Tibial artery (tissue), 4 donors: Measurements from ENCODE around the gene PPP1R1A.

Source experiments
- DNase-seq, 2 donors: peaks; one replicate each; pipeline ENCODE4 v3.0.0-alpha.2; 2019
- H3K27ac ChIP-seq, 2 donors: fragments of 200-600 bp; sonication (generic) in 1 of 2; 1 replicate in 1 of 2; 2 replicates in 1 of 2; pipeline ENCODE4 v1.5.1; 2018 to 2019; ENCODE audit warnings: mild to moderate bottlenecking in 1 of 2
- H3K27me3 ChIP-seq, 2 donors: fragments of 200-600 bp; sonication (generic) in 1 of 2; one replicate each; pipeline versions ENCODE4 v1.5.1 to v1.6.0; 2016 to 2019
- H3K36me3 ChIP-seq, 3 donors: fragments of 200-600 bp; sonication (generic) in 2 of 3; one replicate each; pipeline ENCODE4 v1.5.1; 2016 to 2019; ENCODE audit warnings: mild to moderate bottlenecking in 2 of 3
- H3K4me1 ChIP-seq, 4 donors: fragments of 200-600 bp; sonication (generic) in 2 of 4; 1 replicate in 3 of 4; 2 replicates in 1 of 4; pipeline ENCODE4 v1.5.1; 2016 to 2019
- H3K4me3 ChIP-seq, 2 donors: fragments of 200-600 bp; sonication (generic) in 1 of 2; 1 replicate in 1 of 2; 2 replicates in 1 of 2; pipeline ENCODE4 v1.5.1; 2018 to 2019; ENCODE audit warnings: mild to moderate bottlenecking in 2 of 2
- H3K9me3 ChIP-seq, 3 donors: fragments of 200-600 bp; sonication (generic) in 1 of 3; one replicate each; pipeline ENCODE4 v1.5.1; 2016 to 2019
- intact Hi-C: fragments of 100-400 bp; cut with DNase I; formaldehyde crosslinking; loops from one replicate; pipeline ENCODE4 v1.15.0; 2023; ENCODE audit warnings: low total_unique reads
- TF ChIP-seq, protein P1 (sequence below), 2 experiments: fragments of 200-600 bp in 1 of 2; fragments of 450-650 bp in 1 of 2; IDR thresholded peaks; one replicate each; pipeline ENCODE4 v1.5.1; 2017 to 2019; ENCODE audit warnings: antibody characterized with exemption in 2 of 2, mild to moderate bottlenecking in 1 of 2, moderate library complexity in 1 of 2

PPP1R1A gene

DNA sequence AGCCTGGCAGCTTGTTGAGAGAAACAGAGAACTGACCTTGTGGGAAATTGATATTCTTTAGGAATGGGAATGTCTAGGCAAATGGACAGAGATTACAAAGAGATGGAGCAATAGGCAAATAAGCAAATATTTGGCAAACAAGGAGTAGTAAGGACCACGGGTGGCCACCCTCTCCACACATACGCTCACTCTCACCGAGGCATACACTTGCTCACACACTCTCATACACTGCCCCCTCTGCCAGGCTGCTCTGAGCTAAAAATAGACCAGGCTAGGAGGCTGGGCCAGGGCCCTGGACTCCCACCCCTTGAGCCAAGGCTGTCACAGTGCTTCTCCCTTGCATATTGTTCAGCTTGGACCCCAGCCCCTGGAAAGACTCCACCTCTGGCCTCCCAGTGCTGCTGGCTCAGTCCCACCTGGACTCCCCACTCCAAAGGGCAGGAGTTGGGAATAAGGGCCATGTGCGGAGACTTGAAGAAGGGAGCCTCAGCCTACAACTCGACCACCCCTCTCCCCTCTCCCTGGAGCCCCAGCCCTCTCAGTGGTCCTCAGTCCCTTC is 1.1 kb downstream of the PPP1R1A start:
- Histone ChIP-seq H3K36me3 (peaks cover 0 to 6% (median 0%) of the 10 kb centered on the region in 3 donors), H3K27me3 (no peaks in the 10 kb centered on the region), H3K27ac (peak overlapping the region; percentile 49 to 72), H3K4me1 (peaks cover 0 to 34% (median 22%) of the 10 kb centered on the region in 4 donors), H3K4me3 (peak overlapping the region; percentile 63 to 80), H3K9me3 (no peaks in the 10 kb centered on the region)
- TF ChIP-seq, protein P1, sequence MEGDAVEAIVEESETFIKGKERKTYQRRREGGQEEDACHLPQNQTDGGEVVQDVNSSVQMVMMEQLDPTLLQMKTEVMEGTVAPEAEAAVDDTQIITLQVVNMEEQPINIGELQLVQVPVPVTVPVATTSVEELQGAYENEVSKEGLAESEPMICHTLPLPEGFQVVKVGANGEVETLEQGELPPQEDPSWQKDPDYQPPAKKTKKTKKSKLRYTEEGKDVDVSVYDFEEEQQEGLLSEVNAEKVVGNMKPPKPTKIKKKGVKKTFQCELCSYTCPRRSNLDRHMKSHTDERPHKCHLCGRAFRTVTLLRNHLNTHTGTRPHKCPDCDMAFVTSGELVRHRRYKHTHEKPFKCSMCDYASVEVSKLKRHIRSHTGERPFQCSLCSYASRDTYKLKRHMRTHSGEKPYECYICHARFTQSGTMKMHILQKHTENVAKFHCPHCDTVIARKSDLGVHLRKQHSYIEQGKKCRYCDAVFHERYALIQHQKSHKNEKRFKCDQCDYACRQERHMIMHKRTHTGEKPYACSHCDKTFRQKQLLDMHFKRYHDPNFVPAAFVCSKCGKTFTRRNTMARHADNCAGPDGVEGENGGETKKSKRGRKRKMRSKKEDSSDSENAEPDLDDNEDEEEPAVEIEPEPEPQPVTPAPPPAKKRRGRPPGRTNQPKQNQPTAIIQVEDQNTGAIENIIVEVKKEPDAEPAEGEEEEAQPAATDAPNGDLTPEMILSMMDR (IDR thresholded peaks at IDR 0.05): no peak
- intact Hi-C loops: no loop called here
- DNase-seq: peak; percentile 30 to 85

GRCh38 chr12:54586620-54587019 is 1.8 kb downstream of the PPP1R1A start:
- TF ChIP-seq, protein P1 (IDR thresholded peaks at IDR 0.05): no peak
- Histone ChIP-seq H3K27ac (peak overlapping the region; percentile 49 to 72), H3K27me3 (no peaks in the 10 kb centered on the region), H3K4me1 (peaks cover 0 to 34% (median 22%) of the 10 kb centered on the region in 4 donors), H3K4me3 (no peak overlapping the region), H3K36me3 (peaks cover 0 to 6% (median 0%) of the 10 kb centered on the region in 3 donors), H3K9me3 (no peaks in the 10 kb centered on the region)
- DNase-seq: no peak
- intact Hi-C loops: no loop called here

DNA sequence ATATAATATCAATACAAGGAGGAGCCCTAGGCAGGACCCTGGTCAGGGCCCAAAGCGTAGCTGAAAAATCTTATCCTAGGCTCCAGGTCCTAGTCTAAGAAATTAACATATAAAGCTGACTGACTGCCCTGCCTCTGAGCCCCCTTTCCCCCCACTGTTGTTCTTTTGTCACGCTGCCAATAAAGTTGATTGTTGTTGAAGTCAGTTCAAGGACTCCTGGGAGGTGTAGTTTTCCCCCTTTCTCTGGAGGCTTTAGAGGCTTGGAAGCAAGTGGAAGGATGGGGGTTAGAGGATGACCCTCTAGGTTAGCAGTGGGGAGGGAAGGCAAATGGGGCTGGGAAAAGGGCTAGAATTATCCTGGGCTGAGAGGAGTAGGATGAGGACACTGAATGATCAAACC is 3.2 kb downstream of the PPP1R1A start:
- Histone ChIP-seq H3K36me3 (peaks cover 0 to 6% (median 0%) of the 10 kb centered on the region in 3 donors), H3K4me1 (peaks cover 0 to 28% (median 22%) of the 10 kb centered on the region in 4 donors), H3K9me3 (no peaks in the 10 kb centered on the region), H3K27ac (no peak overlapping the region), H3K27me3 (no peaks in the 10 kb centered on the region), H3K4me3 (no peak overlapping the region)
- DNase-seq: no peak
- intact Hi-C loops: no loop called here
- TF ChIP-seq, protein P1 (IDR thresholded peaks at IDR 0.05): no peak

- DNase-seq: no peak
- H3K27ac ChIP-seq: no peak overlapping the region
- TF ChIP-seq, protein P1 (IDR thresholded peaks at IDR 0.05): no peak
- peaks cover 0 to 33% (median 25%) of the 10 kb centered on the region in 4 donors for H3K4me1 ChIP-seq
- peaks cover 0 to 6% (median 0%) of the 10 kb centered on the region in 3 donors for H3K36me3 ChIP-seq
- intact Hi-C loops: no loop called here
- no peak overlapping the region for H3K4me3 ChIP-seq
- H3K27me3 ChIP-seq: no peaks in the 10 kb centered on the region
- H3K9me3 ChIP-seq: no peaks in the 10 kb centered on the region
Measured at GRCh38 chr12:54584128-54584527, 4.3 kb downstream of the PPP1R1A start.

GRCh38 chr12:54583726-54584125 is 4.7 kb downstream of the PPP1R1A start:
- Histone ChIP-seq H3K27ac (no peak overlapping the region), H3K36me3 (peaks cover 0 to 6% (median 0%) of the 10 kb centered on the region in 3 donors), H3K9me3 (no peaks in the 10 kb centered on the region), H3K4me3 (no peak overlapping the region), H3K4me1 (peaks cover 0 to 29% (median 21%) of the 10 kb centered on the region in 4 donors), H3K27me3 (no peaks in the 10 kb centered on the region)
- DNase-seq: no peak
- intact Hi-C loops: no loop called here
- TF ChIP-seq, protein P1 (IDR thresholded peaks at IDR 0.05): no peak
